ENCODE results near the gene LYRM1.
A peak's percentile ranks its signal among the peaks of the same experiment; 100 is the strongest.

Gene LYRM1

DNA sequence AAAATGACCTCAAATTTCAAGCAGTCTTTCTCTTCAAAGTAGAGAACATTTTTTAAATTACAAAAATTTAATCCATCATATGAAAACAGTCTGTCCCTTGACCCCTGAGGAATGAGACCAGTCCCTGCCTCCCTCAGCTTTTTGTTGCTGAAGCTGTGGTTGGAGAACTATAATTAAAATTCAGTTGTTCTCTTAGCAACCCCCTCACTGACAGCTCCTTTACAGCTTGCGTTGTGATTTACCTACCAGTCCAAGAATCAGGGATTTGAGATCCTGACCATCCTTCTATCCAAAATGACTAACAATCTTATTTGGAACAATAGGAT, 29.8 kb downstream of the LYRM1 start:
- TF ChIP-seq, protein P1, sequence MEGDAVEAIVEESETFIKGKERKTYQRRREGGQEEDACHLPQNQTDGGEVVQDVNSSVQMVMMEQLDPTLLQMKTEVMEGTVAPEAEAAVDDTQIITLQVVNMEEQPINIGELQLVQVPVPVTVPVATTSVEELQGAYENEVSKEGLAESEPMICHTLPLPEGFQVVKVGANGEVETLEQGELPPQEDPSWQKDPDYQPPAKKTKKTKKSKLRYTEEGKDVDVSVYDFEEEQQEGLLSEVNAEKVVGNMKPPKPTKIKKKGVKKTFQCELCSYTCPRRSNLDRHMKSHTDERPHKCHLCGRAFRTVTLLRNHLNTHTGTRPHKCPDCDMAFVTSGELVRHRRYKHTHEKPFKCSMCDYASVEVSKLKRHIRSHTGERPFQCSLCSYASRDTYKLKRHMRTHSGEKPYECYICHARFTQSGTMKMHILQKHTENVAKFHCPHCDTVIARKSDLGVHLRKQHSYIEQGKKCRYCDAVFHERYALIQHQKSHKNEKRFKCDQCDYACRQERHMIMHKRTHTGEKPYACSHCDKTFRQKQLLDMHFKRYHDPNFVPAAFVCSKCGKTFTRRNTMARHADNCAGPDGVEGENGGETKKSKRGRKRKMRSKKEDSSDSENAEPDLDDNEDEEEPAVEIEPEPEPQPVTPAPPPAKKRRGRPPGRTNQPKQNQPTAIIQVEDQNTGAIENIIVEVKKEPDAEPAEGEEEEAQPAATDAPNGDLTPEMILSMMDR (conservative IDR thresholded peaks at IDR 0.05; ENCODE audit: low read depth, low read length), result no peak
- no peak overlapping the region for H3K4me3 ChIP-seq (ENCODE audit: low read depth, low read length)
- DNase-seq (ENCODE audit: low read depth), result no peak

DNA sequence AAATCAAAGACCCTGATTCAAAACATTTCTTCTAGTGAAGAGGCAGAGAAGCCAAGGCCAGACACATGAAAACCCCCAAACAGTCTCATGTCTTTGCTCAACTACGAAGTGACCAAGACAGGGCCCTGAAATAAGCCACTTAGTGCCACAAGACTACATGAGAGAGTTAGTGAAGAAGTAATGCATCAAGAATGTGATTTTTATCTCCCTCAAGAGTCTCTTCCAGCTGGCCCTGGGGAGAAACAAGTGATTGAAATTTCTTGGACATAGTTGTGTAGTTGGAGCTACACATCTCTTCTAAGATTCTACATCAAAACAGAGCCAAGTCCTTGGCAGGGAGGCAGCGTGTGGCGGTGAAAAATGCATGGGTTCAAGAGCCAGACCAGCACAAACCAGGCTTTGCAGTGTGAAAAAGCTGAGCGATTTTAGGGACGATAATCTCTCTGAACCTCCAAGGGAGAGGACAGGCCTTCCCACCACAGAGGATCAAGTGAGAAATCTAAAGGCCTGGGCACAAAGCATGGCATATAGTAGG, 30.6 kb downstream of the LYRM1 start:
- TF ChIP-seq, protein P1 (conservative IDR thresholded peaks at IDR 0.05; ENCODE audit: low read depth, low read length), result no peak
- no peak overlapping the region for H3K4me3 ChIP-seq (ENCODE audit: low read depth, low read length)
- no peak for DNase-seq (ENCODE audit: low read depth)

- TF ChIP-seq, protein P1 (conservative IDR thresholded peaks at IDR 0.05; ENCODE audit: low read depth, low read length), result no peak
- no peak overlapping the region for H3K4me3 ChIP-seq (ENCODE audit: low read depth, low read length)
- no peak for DNase-seq (ENCODE audit: low read depth)
Measured at GRCh38 chr16:20933589-20933988, 33.0 kb downstream of the LYRM1 start.

- TF ChIP-seq, protein P1 (conservative IDR thresholded peaks at IDR 0.05; ENCODE audit: low read depth, low read length), result no peak
- H3K4me3 ChIP-seq (ENCODE audit: low read depth, low read length), result no peak overlapping the region
- DNase-seq (ENCODE audit: low read depth), result no peak
Measured at GRCh38 chr16:20937736-20938135, 37.2 kb downstream of the LYRM1 start.

DNA sequence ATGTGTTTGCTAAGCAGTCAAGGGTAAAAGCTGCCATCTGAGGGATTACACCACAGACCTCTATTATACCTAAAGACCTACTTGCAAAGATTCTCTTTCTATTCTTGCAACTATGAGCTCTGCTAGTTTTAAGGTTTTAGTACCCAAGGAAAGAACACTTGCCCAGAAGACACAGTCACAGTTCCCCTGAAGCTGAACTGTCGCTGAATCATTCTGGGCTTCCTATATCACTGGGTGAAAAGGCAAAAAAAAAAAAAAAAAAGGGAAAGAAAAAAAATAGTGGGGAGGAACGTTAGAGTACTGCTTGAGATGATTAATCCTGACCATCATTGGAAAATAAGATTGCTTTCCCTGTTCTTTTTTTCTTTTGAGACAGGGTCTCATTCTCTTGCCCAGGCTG, 37.9 kb downstream of the LYRM1 start:
- peak; percentile 44 for DNase-seq (ENCODE audit: low read depth)
- TF ChIP-seq, protein P1 (conservative IDR thresholded peaks at IDR 0.05; ENCODE audit: low read depth, low read length), result no peak

DNA sequence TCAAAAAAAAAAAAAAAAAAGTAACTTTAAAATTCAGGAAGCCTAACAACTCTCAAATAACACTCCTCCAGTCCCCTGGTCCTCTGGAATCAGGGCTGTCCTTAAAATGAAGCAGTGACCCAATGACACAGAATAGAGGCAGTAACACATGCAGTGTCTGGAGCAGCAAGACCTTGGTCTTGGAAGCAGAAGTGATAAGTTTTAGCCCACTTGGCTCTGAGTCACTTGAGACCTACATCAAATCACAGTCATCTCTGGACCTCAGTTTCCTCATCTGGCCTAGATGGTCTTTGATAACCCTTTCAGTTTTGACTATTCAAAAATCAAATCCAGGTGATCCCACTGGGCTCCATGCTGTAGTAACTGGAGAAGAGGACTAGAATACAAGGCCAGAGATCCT, 39.0 kb downstream of the LYRM1 start:
- no peak for DNase-seq (ENCODE audit: low read depth)
- no peak overlapping the region for H3K4me3 ChIP-seq (ENCODE audit: low read depth, low read length)
- TF ChIP-seq, protein P1 (conservative IDR thresholded peaks at IDR 0.05; ENCODE audit: low read depth, low read length), result no peak

More for the DNA sequence above, 37.9 kb downstream of the LYRM1 start:
- no peak overlapping the region for H3K4me3 ChIP-seq (ENCODE audit: low read depth, low read length)

DNA sequence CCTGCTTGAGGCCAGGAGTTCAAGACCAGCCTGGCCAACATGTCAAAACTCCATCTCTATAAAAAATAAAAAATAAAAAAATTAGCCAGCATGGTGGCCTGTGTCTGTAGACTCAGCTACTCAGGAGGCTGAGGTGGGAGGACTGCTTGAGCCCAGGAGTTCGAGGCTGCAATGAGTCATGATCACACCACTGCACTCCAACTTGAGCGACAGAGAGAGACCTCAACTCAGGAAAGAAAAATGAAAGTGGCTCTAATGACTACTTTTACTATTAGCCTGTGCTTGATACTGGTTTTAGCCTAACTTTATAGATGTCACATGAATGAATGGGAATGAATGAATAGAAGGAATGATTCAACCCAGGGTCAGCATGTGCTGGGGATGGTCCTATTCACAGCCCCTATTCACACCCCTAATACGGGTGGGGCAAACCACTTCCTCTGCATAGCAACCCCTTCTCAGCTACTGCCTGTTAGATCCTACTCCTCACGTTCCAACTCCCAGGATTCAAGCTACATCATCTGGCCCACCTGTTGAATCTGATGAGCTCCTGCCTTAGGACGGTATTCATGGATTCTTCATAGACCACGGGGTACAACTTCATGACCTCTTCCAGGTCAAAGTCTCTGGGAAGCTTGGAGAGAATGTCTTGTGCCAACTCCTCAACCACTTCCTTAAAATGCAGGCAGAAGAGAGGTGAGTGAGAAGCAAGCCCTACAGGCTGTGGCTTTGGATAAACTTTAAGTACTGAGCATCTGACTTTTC, 40.5 kb downstream of the LYRM1 start:
- TF ChIP-seq, protein P1 (conservative IDR thresholded peaks at IDR 0.05; ENCODE audit: low read depth, low read length), result no peak
- no peak overlapping the region for H3K4me3 ChIP-seq (ENCODE audit: low read depth, low read length)
- no peak for DNase-seq (ENCODE audit: low read depth)
